HepG2 (cell line): ENCODE results near the gene DNLZ. TPM values are rescaled to one million over a fixed set of nuclear protein-coding genes. Genes with fewer than 3 reads are reported as not detected.

Source experiments
- CTCF ChIP-seq: sonication (generic); formaldehyde crosslinking; IDR thresholded peaks from 2 replicates; pipeline ENCODE4 v1.5.0; 2020; ENCODE audit warnings: mild to moderate bottlenecking, missing genetic modification reagents, moderate library complexity
- FLYWCH1 ChIP-seq: sonication (generic); formaldehyde crosslinking; IDR thresholded peaks from 2 replicates; pipeline ENCODE4 v1.8.1; 2023; ENCODE audit warnings: mild to moderate bottlenecking, missing genetic modification reagents
- FOXA1 ChIP-seq, 2 experiments: fragments of 450-650 bp in 1 of 2; sonication (generic) in 1 of 2; formaldehyde crosslinking in 1 of 2; IDR thresholded peaks; 2 replicates each; pipeline versions ENCODE4 v1.4.0 to v1.6.1; 2016 to 2020; ENCODE audit warnings: missing genetic modification reagents in 1 of 2
- IRF2 ChIP-seq: IDR thresholded peaks from 2 replicates; pipeline ENCODE4 v1.6.1; 2018; ENCODE audit warnings: missing genetic modification reagents, missing compliant biosample characterization
- JARID2 ChIP-seq: sonication (generic); formaldehyde crosslinking; IDR thresholded peaks from 2 replicates; pipeline ENCODE4 v1.8.1; 2023; ENCODE audit warnings: missing genetic modification reagents, inconsistent platforms; ENCODE audit not compliant: insufficient replicate concordance
- PAF1 ChIP-seq: IDR thresholded peaks from 2 replicates; pipeline ENCODE4 v1.6.1; 2016; ENCODE audit warnings: missing genetic modification reagents, missing compliant biosample characterization
- PATZ1 ChIP-seq: sonication (generic); formaldehyde crosslinking; IDR thresholded peaks from 2 replicates; pipeline ENCODE4 v1.4.0; 2020; ENCODE audit warnings: missing genetic modification reagents
- RBM39 ChIP-seq: fragments of 200-400 bp; formaldehyde crosslinking; IDR thresholded peaks from one replicate; pipeline ENCODE4 v1.6.1; 2018; ENCODE audit warnings: antibody characterized with exemption, mild to moderate bottlenecking, low read depth, low read length; ENCODE audit not compliant: poor library complexity, severe bottlenecking
- SP5 ChIP-seq: IDR thresholded peaks from 2 replicates; pipeline ENCODE4 v1.6.1; 2016; ENCODE audit warnings: low read depth, borderline replicate concordance
- TBX2 ChIP-seq: sonication (generic); formaldehyde crosslinking; IDR thresholded peaks from 2 replicates; pipeline ENCODE4 v1.5.0; 2020; ENCODE audit warnings: missing genetic modification reagents, mild to moderate bottlenecking, borderline replicate concordance
- XRCC5 ChIP-seq: fragments of 200-400 bp; formaldehyde crosslinking; optimal IDR thresholded peaks from 2 replicates; pipeline ENCODE3; 2017; ENCODE audit warnings: mild to moderate bottlenecking, low read length
- ZBTB34 ChIP-seq: sonication (generic); formaldehyde crosslinking; IDR thresholded peaks from 2 replicates; pipeline ENCODE4 v1.8.0; 2022; ENCODE audit warnings: mild to moderate bottlenecking, missing genetic modification reagents
- ZBTB43 ChIP-seq: sonication (generic); formaldehyde crosslinking; conservative IDR thresholded peaks from 2 replicates; pipeline ENCODE4 v1.4.0; 2020; ENCODE audit warnings: missing genetic modification reagents
- ZFP82 ChIP-seq: sonication (generic); formaldehyde crosslinking; IDR thresholded peaks from 2 replicates; pipeline ENCODE4 v1.5.1; 2020; ENCODE audit warnings: mild to moderate bottlenecking, missing genetic modification reagents, borderline replicate concordance
- ZNF30 ChIP-seq: sonication (generic); formaldehyde crosslinking; IDR thresholded peaks from 2 replicates; pipeline ENCODE4 v1.5.0; 2020; ENCODE audit warnings: mild to moderate bottlenecking, missing genetic modification reagents
- ZNF850 ChIP-seq: sonication (generic); formaldehyde crosslinking; conservative IDR thresholded peaks from 2 replicates; pipeline ENCODE4 v1.9.0; 2021; ENCODE audit warnings: mild to moderate bottlenecking, missing genetic modification reagents
- polyA plus RNA-seq, 8 experiments: library from polyadenylated mRNA; depleted of rRNA in 3 of 8; stranded (reverse) in 7 of 8; unstranded in 1 of 8; fragments of >200 nt; fragmentation: Illumina TruSeq in 4 of 8; extraction: Trizol in 4 of 8; gene quantifications; 2 replicates each; pipeline versions ENCODE4 v1.2.1 to v1.2.3, GENCODE V29; 2011 to 2016; ENCODE audit warnings: low read depth in 4 of 8, missing spikeins in 1 of 8, mixed read lengths in 1 of 8; ENCODE audit not compliant: insufficient read depth in 1 of 8
- total RNA-seq, 5 experiments: library from RNA; depleted of rRNA; stranded (reverse); fragments of >200 nt; fragmentation: Illumina TruSeq; extraction: Trizol; gene quantifications; 2 replicates each; pipeline ENCODE4 v1.2.3, GENCODE V29; 2016; ENCODE audit warnings: low read depth in 1 of 5
- TF ChIP-seq, protein P1 (sequence below): sonication (generic); formaldehyde crosslinking; IDR thresholded peaks from 2 replicates; pipeline ENCODE4 v1.4.0; 2020; ENCODE audit warnings: missing genetic modification reagents, borderline replicate concordance

Gene DNLZ
- total and polyA plus RNA-seq, 2 of the 13 experiments (the other 11 are each of a cell fraction or from before 2014, with no cell fraction given): 3.4 to 8.0 TPM

DNA sequence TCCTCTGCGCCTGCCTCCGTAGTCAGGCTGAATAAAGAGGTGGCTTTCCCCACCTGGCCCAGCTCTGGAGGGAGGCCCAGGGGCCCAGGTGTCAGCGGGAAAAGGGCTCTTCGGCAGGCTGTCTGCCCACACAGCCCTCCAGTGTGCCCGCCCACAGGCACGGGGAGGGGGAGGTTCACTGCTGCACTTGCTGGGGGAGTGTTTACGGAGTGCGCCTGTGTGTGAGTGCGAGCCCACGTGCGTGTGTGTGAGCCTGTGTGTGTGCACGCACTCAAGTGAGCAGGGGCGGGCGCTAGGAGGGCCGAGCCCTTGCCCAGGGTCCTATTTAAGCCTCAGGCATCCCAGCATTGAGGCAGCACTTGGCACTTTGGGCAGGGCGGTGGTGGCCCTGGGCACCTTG, 10.9 kb downstream of the DNLZ start (continued):
- TF ChIP-seq ZNF850 (CRISPR knock-in tag): no peak
- TF ChIP-seq JARID2 (CRISPR knock-in tag): no peak
- no peak for TF ChIP-seq FOXA1 (IDR thresholded peaks at IDR 0.05)
- peak; percentile 40; the same call in 1 of the 2 replicates for TF ChIP-seq FOXA1 (CRISPR knock-in tag; IDR thresholded peaks at IDR 0.05)
- no peak for TF ChIP-seq FLYWCH1 (CRISPR knock-in tag)
- no peak for TF ChIP-seq CTCF (CRISPR knock-in tag)
- TF ChIP-seq TBX2 (CRISPR knock-in tag): no peak
- no peak for TF ChIP-seq ZBTB34 (CRISPR knock-in tag)
- TF ChIP-seq ZNF30: no peak
- peak; percentile 17 for TF ChIP-seq XRCC5
- no peak for TF ChIP-seq ZFP82
- TF ChIP-seq, protein P1, sequence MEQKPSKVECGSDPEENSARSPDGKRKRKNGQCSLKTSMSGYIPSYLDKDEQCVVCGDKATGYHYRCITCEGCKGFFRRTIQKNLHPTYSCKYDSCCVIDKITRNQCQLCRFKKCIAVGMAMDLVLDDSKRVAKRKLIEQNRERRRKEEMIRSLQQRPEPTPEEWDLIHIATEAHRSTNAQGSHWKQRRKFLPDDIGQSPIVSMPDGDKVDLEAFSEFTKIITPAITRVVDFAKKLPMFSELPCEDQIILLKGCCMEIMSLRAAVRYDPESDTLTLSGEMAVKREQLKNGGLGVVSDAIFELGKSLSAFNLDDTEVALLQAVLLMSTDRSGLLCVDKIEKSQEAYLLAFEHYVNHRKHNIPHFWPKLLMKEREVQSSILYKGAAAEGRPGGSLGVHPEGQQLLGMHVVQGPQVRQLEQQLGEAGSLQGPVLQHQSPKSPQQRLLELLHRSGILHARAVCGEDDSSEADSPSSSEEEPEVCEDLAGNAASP (CRISPR knock-in tag): no peak
- TF ChIP-seq PATZ1 (CRISPR knock-in tag): peak; percentile 44; the same call in 1 of the 2 replicates
- no peak for TF ChIP-seq RBM39
- no peak for TF ChIP-seq PAF1 (CRISPR knock-in tag)
- TF ChIP-seq SP5: 0 out of 2 replicates have a peak, but pooled peaks have one; percentile 29
- TF ChIP-seq ZBTB43 (CRISPR knock-in tag): peak; percentile 61; the same call in 1 of the 2 replicates
- no peak for TF ChIP-seq IRF2 (CRISPR knock-in tag)
